ENCODE measurements around the gene ZNF260.

Gene ZNF260

DNA sequence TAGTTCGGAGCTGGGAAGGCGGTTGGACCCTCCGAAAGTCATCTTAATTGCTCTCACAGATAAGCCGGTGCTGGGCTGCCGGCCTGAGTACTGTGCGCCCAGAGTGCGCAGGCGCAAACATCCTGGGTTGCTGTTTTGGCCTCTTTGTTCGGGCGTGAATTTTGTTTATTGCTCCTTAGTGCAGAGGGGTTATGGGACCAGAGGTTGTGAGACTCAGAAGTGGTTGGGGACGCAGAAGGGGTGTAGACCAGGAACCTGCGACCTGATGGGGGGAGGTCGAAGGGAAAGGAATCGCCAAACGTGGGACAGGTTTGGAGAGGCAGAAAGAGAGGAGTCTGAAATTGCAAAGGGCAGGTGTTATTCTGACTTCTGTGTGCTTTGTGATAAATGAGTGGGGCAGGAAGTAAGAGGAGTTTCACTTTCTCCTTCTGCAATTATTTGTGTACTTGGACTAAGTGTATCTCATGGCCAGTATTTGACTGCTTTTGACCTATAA, 38.1 kb downstream of the ZNF260 start:
- peak; percentile 97 for DNase-seq (ENCODE audit: low spot score)

DNA sequence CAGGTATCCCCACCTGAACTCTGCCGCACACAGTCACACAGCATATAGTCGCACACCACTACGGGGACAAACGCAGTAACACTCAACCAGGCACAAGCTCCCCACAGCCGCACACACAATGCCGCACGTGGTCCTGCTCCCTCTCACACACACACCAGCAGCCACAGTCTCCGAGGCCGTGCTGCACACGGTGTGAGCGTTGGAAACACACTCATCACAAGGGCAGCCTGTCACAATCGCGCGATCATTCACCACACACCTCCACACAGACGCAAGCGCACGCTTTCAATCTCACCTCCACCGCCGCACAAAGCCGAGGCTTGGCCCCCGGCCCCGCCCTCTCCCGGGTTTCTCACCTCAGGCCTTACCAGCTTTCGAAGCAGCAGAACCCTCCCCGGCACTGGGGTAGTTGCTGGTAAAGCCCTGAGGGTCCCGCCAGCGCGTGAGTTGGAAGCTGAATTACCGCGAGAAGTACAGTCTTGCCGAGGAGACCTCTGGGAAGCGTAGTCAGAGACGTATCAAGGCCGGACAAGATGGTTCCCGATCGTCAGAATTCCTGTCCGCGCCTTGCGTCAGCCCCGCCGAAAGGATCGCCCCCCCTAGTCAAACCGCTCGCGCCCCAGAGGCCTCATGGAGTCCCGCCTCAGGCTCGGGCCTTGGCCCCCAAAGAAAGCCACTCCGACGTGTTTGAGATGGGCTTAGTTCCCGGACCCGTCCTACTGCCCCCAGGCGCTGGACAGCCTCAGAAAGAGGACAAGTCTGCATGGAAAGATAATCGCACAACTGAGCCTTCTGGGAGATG, 38.8 kb downstream of the ZNF260 start, which contains the start of gene ZNF566:
Gene ZNF566 (minus strand): TSS at position 444 of the 802 bp plus-strand sequence. CDS start 13,004 bp downstream, outside the sequence.
- DNase-seq (ENCODE audit: low spot score): peak; percentile 98

DNA sequence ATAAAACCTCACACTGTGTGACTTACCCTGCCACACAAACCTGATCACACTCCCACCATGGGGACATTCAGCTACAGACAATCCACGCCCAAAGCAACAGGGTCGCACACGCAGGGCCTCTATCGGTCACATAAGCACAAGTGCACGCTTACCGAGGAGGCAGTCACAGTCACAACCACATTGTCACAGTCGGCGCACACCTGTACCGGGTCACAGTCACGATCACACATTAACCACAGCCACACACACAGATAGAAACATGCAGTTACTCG, 39.3 kb downstream of the ZNF260 start:
- DNase-seq (ENCODE audit: low spot score): peak; percentile 47

DNA sequence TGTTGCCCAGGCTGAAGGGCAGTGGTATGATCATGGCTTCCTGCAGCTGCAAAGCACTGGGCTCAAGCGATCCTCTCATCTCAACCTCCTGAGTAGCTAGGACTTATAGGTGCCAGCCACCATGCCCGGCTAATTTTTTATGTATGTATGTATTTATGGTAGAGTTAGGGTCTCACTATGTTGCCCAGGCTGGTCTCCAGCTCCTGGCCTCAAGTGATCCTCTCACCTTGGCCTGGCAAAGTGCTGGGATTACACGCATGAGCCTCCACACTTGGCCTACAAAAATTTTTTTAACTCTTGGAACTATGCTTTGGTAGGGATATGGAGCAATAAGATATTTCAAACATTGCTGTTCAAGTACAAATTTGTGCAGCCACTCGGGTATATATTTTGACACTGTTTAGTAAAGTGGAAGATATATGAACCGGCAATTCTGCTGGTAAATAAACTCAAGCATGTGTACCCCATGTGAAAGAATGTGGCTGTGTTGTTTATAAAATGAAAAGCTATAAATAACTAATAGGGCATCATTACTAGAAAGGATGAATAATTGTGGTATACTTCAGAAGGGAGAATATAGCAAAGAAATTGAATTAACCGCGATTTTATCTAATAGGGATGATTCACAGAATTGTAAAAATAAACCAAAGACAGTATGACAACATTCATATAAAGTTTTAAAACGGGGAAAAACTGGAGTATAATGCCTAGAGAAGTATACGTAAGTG, 39.8 kb downstream of the ZNF260 start:
- no peak for DNase-seq (ENCODE audit: low spot score)

DNA sequence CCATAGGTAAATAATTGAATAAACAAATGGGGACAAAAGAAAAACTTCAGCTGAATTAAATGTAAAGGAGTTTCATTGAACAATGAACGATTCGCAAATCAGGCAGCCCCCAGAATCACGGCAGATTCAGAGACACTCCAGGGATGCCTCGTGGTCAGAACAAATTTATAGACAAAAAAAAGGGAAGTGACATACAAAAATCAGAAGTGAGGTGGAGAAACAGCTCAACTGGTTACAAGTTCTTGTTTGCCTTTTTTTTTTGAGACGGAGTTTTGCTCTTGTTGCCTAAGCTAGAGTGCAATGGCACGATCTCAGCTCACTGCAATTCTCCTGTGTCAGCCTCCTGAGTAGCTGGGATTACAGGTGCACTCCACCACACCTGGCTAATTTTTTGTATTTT, 44.4 kb downstream of the ZNF260 start:
- DNase-seq (ENCODE audit: low spot score): no peak

DNA sequence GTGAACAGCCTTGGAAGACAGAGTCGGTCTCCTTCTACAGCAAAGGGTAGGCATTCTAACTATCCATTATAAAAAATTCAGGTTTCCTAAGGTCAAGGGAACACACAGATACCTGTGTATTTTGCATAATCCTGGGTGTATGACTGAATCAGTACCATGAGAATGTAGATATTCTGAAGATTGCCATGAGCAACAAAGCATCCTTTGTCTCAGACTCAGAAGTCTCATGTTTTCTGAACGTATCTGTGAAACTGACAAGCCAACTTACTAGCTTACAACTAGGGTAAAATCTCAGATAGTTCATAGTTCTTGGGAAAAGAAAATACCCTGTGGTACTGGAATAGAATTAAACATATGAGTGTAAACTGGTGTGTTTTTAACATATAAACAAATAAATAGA, 45.2 kb downstream of the ZNF260 start:
- DNase-seq (ENCODE audit: low spot score): no peak
